ENCODE data around the gene EDEM2.
A peak's percentile ranks its signal among the peaks of the same experiment; 100 is the strongest.
"Not testable (repeated sequence)": the region's sequence is repeated elsewhere in the genome, so short reads cannot be mapped to it uniquely, and the experiment has no call there.

Gene EDEM2

DNA sequence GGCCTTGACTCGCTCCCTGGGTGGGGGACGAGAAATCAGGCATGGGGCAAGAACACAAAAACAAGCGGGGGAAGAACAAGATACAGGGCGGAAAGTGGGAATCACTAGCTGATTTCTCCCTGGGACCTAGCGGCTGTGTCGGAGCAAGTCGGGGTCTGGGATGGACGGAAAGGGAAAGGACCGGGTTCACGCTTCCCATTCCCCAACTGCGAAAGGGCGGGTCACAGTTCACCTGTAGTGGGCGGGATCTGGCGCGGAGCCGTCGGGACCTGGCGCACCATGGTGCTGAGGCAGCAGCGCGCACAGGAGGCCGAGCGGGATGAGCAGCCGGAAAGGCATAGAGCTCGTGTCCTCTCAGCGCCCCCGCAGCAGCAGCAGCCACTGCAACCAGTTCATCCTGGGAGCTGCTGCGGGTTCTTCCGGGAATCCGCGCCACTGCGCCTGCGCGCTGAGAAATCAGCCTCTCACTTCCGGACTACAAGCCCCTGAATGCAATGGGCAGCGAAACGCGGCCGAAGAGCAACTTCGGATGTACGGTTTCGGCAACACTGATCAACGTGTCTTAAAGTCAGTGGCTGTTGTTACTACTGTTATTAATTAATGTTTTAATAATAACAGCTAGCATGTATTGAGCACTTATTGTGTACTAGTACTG, at the start of gene EDEM2:
TSS of gene EDEM2 (minus strand) at position 417 of the 655 bp plus-strand sequence. CDS start at position 339, 78 bp downstream.
- DNase-seq (ENCODE audit: low spot score) (peak; percentile 94), FAIRE-seq (peak; percentile 80)

DNA sequence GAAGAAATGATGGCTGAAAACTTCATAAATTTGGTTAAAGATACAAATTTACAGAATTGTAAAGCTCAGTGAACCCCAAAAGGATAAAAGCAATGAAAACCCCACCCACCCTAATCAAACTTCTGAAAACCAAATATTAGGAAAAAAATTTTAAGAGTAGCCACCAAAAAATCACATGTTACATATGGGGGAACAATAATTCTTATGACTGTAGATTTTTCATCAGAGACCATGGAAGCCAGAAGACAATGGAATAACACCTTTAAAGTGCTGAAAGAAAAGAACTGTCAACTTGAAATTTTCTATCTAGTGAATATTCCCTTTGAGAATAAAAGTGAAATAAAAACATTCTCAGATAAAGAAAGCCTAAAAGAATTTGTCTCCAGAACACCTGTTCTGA, 49.2 kb upstream of the EDEM2 start:
- FAIRE-seq = no peak
- DNase-seq (ENCODE audit: low spot score) = no peak

- FAIRE-seq; DNase-seq (ENCODE audit: low spot score): not testable (repeated sequence)
These were observed 46.1 kb upstream of the EDEM2 start for GRCh38 chr20:35193031-35193791.

DNA sequence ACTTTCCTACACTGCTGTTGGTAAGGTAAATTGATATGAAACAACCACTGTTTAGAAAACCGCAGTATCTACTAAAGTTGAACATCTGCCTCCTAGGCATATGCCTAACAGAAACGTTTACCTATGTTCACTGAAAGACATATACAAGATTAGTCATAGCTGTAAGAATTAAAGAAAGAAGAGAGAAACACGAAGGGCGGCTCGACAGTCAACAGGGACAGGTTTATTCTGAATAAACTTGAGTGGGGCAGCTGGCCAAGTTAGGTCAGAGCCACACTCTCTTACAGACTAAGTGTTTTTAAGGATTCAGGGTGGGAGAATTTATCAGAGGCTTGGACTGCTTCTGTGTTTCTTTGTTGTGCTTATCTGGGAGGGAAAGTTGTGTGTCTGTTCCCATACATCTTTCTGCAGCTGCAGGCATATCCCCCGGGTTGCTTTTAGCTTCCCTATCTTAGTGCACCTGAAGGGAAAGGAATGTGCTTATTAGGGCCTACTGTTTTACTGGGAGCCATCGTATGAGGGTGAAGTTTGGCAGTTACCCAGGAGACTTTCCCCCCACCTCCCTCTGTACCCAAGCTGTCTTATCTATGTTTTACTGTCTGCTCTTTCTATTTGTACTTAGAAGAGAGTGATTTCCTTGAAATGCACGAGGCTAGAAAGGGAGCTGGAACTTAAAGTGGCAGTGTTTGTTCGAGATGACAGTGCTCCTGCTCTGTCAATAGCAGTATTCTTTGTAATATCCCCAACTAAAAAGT, 45.2 kb upstream of the EDEM2 start:
- FAIRE-seq (no peak), DNase-seq (ENCODE audit: low spot score) (no peak)

- FAIRE-seq = no peak
- no peak for DNase-seq (ENCODE audit: low spot score)
These were observed 44.4 kb upstream of the EDEM2 start for GRCh38 chr20:35191419-35192117.

DNA sequence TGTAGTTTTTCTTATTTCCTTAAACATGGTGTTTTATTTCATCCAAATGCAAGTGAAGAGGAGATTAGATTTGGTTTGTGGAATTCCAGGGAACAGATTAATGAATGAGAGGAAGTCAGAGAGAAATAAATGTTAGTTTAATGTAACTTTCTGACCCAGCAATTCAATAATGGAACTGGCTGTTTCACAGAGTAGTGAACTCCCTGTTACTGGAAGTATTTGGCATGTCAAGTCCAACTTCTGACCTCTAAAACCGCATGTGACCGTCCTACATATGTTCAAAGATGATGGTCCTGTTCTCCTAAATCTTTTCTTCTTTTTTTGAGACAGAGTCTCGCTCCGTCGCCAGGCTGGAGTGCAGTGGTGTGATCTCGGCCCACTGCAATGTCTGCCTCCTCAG, 43.4 kb upstream of the EDEM2 start:
- no peak for FAIRE-seq
- DNase-seq (ENCODE audit: low spot score) = no peak

GRCh38 chr20:35189223-35189622, 42.1 kb upstream of the EDEM2 start:
- FAIRE-seq; DNase-seq (ENCODE audit: low spot score): not testable (repeated sequence)

DNA sequence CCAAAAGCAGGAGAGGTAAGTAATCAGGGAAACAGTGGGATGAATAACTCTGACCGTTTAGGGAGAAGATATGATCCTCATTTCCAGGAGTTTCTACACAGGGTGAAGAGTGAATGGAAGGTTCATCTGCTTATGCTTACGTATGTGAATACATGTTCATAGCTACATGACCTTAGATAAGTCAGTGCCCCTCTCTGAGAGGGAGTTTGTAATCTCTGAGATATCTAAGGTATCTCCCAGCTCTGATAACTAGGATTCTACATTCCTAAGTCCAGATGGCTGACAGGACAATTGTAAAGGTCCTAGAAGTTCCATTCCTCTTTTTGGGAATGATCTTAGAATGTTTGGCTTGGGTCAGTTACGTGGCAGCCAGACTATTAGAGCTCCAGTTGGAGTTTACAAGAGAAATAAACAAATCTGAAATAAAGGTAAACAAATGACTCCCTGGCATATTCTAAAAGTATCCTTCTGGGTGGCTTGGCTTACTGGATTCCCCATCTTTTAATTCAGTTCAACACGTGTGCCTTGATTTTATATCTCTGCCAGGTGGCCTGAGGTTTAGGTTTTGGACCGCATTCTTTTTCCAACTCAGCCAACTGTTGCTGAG, 40.6 kb upstream of the EDEM2 start:
- FAIRE-seq (no peak), DNase-seq (ENCODE audit: low spot score) (no peak)

DNA sequence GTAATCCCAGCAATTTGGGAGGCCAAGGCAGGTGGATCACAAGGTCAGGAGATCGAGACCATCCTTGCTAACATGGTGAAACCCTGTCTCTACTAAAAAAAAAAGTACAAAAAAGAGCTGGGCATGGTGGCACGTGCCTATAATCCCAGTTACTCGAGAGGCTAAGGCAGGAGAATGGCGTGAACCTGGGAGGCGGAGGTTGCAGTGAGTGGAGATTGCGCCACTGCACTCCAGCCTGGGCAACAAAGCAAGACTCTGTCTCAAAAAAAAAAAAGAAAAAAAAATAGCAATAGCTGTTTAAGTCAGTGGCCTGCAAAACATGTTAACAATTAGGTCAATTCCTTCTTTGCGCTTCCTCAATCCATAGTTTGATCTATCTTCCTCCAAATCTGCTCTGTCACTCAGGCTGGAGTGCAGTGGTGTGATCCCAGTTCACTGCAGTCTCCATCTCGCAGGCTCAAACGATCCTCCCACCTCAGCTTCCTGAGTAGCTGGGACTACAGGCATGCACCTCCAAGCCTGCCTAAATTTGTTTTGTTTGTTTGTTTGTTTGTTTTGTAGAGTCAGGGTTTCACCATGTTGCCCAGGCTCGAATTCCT, 39.7 kb upstream of the EDEM2 start:
- FAIRE-seq; DNase-seq (ENCODE audit: low spot score): not testable (repeated sequence)

GRCh38 chr20:35181731-35182130, 34.6 kb upstream of the EDEM2 start:
- FAIRE-seq (no peak), DNase-seq (ENCODE audit: low spot score) (no peak)

- no peak for FAIRE-seq
These were observed 33.1 kb upstream of the EDEM2 start for GRCh38 chr20:35180266-35180665.

DNA sequence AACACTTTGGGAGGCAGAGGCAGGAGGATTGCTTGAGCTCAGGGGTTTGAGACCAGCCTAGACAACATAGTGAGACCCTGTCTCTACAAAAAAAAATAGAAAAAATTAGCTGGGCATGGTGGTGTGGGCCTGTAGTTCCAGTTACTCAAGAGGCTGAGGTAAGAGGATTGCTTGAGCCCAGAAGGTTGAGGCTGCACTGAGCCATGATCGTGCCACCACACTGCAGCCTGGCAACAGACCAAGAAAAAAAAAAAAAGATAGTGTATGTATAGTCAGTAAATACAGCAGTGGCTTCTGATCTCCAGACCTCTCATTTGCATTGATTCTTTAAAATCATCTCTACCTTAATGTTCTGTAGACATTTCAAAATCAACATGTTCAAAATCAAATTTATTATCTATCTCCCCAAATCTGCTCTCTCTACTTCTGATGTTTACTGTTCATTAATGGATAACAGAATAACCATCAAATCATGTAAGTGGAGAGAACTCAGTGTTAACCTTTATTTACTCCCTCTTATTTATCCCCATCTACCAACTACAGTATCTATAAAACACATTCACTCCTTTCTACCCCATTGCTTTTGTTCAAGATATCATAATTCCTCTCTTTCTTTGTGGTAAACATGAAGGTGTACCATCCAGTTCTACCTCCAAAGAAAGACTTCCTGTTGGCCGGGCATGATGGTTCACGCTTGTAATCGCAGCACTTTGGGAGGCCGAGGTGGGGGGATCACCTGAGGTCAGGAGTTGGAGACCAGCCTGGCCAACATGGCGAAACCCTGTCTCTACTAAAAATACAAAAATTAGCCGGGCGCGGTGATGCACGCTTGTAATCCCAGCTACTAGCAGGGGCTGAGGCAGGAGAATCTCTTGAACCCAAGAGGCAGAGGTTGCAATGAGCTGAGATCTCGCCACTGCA, 32.4 kb upstream of the EDEM2 start:
- DNase-seq (ENCODE audit: low spot score) = no peak
- FAIRE-seq = no peak

More at GRCh38 chr20:35180266-35180665, 33.1 kb upstream of the EDEM2 start:
- no peak for DNase-seq (ENCODE audit: low spot score)

- FAIRE-seq (no peak), DNase-seq (ENCODE audit: low spot score) (no peak)
These were observed 29.0 kb upstream of the EDEM2 start for GRCh38 chr20:35176132-35176531.

DNA sequence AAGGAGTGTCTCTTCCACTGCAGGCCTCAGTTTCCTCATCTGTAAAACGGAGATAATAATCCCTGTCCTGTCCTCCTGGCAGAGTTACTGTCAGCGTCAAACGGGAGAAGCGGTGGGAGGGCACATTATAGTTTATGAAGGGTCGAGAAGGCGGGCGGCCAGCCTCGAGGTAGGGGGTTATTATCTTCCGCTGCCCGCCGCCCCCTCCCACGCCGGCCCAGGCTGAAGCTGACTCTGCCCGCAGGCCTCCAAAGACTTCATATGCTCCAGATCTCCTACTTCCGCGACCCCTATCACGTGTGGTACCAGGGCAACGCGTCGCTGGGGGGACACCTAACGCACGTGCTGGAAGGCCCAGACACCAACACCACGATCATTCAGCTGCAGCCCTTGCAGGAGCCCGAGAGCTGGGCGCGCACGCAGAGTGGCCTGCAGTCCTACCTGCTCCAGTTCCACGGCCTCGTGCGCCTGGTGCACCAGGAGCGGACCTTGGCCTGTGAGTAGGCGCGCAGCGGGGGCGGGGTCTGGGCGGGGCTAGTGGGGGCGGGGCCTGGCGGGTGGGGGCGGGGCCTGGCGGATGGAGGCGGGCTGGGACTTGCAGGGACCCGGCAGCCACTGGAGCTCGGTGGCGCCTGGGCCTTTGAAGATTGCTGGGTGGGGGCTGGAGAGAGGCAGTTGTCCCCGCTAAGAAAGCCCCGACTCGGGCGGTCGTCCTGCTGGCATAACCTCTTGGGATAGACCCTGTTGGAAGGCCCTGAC, 27.5 kb upstream of the EDEM2 start:
- FAIRE-seq (no peak), DNase-seq (ENCODE audit: low spot score) (no peak)

- DNase-seq (ENCODE audit: low spot score) (no peak), FAIRE-seq (no peak)
These were observed 26.5 kb upstream of the EDEM2 start for GRCh38 chr20:35173576-35174192.

DNA sequence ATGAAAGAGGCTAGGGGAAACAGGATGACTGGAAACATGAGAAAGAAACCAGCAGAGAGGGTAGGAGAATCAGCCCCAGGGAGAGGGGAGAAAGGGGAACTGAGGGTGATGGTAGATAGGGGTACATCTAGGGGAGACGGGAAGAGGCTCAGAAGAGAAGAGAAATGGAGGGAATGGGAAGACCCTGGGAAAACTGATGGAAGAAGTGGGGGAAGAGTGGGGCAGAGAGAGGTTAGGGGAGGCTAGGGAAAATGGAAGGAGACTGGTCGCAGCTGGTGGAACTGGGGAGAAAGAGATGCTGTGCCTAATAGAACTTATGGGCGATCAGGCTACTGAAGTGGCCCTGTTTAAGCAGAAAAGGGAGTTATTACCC, 25.3 kb upstream of the EDEM2 start:
- no peak for FAIRE-seq

DNA sequence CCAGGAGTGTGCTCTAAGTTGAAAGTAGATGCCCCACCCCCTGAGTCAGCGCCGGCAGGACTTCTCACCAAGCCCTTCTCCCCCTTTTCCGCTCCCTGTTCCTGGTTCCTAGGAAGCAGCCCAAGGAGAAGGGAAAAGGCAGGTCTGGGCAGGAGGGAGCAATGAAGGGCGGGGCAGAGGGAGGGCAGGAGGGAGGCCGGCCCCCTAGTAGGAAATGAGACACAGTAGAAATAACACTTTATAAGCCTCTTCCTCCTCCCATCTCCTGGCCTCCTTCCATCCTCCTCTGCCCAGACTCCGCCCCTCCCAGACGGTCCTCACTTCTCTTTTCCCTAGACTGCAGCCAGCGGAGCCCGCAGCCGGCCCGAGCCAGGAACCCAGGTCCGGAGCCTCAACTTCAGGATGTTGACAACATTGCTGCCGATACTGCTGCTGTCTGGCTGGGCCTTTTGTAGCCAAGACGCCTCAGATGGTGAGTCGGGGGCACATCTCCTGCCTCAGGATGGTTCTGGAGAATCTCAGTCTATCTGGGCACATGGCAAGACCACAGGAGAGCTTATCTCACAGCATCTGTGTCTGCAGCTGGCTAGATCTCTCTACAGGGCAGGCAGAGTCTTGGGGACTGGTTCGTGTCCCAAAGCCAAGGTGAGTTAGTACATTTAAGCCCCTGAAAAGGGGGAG, 24.8 kb upstream of the EDEM2 start, which contains the start of gene PROCR:
TSS of gene PROCR (plus strand) at position 320 of the 681 bp plus-strand sequence. CDS start at position 403, 83 bp downstream.
- FAIRE-seq (peak; percentile 90), DNase-seq (ENCODE audit: low spot score) (peak; percentile 96)

More for the DNA sequence above, 25.3 kb upstream of the EDEM2 start:
- no peak for DNase-seq (ENCODE audit: low spot score)

DNA sequence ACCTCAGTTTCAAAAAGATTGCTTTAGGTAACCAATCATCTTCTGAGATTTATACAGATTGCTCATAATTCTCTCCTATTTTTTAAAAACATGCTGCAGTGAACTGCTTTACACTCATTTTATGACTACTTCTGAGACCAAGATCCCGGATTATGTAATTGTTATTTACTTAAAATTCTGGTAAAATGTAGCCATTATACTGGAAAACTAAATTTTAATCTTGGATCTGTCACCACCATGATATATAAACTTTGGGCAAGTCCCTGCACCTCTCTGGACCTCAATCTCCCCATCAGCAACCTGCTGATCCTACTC, 24.3 kb upstream of the EDEM2 start:
- DNase-seq (ENCODE audit: low spot score) (no peak), FAIRE-seq (no peak)
